Hippocampal formation (tissue), 2 donors: ENCODE measurements around the gene IL34.

Source experiments
- DNase-seq, 2 donors: peaks; one replicate each; lab custom pipeline; 2025; lab: John Stamatoyannopoulos, UW

The IL34 gene

DNA sequence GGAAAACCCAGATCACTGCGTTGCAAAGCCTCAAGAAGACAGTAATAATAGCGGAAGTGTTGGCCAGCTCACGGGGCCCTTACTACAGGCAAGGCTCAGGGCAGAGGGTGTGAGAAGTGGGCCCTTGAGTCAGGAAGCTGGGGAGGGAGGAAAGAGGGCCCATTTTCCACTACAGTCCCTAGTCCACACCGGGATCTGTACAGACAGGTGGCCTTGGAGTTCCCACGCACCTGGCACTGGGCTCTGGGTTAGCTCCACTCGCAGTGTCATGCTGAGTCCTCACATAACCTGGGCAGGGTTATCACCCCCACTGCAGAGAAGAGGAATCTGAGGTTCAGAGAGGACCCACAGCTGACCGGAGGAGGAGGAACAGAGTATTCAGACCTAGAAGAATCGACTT, 56.3 kb downstream of the IL34 start:
- DNase-seq, result no peak

DNA sequence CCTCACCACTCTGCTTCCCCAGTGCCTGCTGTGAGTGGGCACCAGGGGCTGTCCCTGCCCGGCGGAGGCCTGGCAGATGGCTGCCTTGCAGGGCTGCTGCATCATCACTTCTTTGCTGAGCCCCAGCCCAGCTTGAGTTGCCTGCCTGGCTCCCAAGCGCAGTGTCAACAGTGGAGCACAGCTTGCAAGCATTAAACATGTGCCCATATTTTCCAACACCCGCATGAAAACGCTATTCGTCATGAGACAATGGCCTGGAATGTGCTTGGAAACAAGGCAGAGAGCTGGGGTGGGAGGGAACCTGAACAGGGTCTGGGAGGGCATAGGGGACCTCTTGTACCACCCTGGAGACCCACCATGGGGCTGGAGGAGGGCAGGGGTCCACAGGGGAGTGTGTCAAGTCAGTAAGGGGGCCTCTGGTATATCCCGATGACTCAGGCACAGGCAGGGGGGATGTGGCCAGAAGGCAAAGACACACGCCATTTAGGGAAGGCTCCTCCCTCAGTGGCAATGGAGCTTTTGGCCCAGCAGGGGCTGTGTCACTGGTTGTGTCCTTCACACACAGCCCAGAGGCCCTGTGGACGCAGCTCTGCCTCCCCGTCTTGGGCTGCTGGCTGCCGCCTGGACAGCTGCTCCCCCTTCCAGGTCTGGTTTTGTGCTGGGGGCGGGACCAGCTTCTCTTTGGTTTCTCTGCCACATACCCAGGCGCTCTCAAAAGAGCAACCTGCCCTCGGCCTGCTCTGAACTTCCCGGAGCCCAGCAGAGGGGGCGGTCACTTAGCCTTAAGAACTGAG, 56.9 kb downstream of the IL34 start:
- peak in 1 of 2 donors; percentile 31 for DNase-seq

DNA sequence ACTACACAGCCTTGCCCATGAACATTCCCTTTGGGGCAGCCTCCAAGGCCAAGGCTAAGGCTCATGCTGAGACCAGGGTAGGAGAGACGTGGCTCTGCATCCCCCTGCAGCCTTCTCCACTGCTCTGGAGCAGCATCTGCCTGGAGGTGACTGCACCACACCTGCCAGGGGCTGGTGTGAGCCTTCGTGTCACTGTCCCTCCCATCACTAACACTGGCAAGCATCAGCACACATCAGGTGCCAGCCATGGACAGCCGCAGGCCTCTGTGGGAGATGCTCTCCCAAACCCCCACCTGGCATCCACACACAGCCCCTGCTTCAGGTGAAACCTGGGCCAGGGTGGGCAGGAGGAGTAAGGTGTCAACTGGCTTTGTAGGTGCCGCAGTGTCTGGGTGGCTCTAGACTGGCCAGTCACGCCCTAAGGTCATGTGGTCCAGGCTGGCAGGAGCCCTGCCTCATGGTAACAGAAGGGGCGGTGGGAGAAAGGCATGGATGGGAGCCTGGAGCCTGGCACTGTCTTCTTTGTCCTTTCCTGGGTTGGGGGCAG, 57.5 kb downstream of the IL34 start:
- DNase-seq, result no peak

DNA sequence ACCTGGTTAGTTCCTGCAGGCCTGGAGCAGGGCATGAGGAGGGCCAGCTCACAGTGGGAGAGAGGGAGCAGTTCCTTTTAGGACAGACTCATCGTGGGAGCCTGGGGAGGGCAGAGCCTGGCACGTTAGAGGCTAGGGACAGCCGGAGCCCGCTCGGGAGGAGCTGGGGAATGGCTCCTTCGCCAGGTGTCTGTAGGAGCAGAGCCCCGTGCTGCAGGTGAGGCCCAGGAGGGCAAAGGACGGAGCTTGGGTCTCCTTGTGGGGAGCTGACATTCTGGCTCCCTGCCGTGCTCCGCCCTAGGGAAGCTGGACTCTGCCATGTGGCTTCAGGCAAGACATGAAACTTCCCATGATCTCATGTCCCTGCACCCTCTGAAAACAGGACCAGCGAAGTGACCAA, 58.2 kb downstream of the IL34 start:
- no peak for DNase-seq

DNA sequence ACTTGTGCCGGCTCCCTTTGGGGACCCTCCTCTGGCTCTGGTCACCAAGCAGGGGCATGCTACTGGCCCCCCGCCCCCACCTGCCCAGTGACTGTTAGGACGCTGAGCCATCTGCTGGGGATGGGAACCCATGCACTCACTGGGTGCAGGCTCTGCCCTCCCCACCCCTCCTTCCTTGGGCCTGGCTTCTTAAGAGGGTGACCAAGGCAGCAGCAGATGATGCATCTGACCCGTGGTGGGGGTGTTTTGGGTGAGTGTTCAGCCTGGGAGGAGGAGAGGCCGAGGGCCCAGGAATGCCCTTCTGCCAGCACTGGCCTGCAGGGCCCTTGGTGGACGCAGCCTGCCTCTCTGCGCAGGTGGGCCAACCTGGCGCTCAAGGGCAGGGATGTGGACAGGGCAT, 58.7 kb downstream of the IL34 start:
- no peak for DNase-seq

DNA sequence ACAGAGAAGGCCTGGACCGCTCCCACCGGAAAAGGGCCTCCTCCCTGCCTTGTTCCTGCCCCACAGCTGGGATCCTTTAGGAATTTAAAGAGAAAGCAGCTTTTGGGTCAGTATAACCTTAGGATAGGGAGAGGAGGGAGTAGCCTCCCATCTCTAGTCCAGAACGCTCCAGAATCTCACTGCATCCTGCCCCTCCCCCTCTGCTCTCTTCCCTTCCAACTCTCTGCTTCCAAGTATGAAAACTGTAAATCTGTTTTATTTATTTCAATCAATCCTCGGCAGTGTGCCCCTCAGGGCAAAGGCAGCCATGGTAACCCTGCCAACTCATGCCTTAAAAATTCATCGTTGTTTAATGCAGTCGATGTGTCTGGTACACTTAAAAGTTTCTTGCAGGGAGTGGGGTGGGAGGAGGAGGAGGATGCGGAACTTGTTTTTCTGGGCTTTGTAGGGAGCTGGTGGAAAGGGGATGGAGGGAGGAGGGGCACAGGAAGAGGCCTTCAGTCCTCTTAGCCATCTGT, 60.6 kb downstream of the IL34 start:
- DNase-seq, result no peak

DNA sequence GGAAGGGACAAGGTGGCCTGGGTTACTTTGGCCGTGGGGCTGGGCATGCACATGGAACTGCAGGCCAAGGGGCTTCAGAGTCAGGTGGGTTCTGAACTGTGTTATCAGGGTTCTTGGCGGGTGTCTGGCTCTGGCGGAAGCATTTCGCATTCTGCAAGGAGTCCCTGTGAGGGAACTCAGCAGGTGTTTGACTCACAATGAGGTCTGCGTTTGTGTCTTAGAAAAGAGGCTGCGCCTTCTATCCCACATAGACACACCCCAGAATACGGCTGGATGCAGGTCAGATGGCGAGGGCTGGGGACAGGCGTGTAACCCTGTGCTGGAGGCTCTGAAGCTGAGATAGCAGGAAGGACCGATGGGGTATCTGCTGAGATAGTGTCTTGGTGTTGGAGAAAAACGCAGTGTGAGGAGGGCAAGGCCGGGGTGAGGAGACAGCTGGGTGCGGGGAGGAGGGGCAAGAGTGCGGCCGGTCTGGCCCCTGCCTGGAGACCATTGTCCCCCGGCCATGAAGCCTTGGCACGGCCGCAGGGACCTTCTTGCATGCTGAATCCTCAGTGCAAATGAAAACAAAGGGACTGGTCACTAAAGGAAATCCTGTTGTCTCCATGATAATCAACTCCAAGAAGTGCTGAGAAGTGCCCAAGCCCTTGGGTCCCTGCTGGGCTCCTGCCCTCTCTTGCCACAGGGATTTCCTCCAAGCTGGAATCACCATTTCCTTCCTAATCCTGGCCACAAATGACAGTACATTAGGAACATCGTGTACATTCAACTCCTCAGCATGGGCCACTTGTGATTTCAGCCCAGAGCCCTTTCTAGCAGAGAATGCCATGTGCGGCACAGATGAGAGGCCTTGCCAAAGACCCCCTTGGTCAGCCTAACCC, 62.2 kb downstream of the IL34 start:
- DNase-seq, result no peak

DNA sequence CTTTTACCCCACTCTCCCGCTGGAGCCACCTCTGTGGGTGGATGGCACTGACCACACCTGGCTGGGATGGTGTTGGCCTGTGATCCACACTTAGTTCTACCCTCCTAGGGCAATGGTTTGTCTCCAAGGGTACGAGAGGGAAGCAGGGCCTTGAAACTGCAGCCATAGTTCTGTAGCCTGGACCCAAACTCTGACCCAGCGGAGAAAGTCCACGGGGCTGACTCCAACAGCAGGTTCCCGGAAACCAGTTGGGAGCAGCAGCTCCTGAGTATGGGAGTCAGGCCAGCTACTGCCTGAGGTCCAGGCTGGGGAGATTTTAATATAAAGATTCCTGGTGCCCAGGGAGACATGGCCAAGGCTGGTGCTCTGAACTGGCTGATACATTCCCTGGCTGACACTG, 63.1 kb downstream of the IL34 start:
- DNase-seq, result no peak

DNA sequence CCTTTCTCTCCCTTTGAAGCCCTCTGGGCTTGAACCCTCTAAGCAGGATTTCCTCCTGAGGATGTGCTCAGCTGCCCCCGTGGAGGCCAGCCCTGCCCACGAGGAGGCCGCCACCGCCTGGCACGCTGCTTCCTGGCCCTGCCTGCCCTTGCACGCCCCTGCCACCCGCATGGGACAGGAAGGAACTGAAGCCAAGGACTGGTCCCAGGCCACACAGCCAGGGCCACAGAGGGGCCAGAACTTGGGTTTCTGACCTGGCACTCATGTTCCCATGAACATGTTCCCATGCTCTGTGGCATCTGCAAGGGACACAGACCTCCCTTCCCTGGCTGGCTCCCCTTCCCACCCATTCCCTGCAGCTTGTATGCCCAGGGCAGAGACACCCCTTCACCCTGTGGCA, 63.6 kb downstream of the IL34 start:
- DNase-seq, result no peak
